Ammon's horn (tissue), 1 donor: ENCODE measurements around the gene SORBS2.
"Not testable (repeated sequence)": the region's sequence is repeated elsewhere in the genome, so short reads cannot be mapped to it uniquely, and the experiment has no call there.

Source experiments
- DNase-seq: peaks from one replicate; pipeline ENCODE4 v3.0.0-alpha.2; 2016; ENCODE audit warnings: low spot score

SORBS2 gene

GRCh38 chr4:185559915-185560281 lies 252.1 kb downstream of the SORBS2 start:
- no peak for DNase-seq

- not testable (repeated sequence) for DNase-seq
Observed at GRCh38 chr4:185559251-185559914, 252.6 kb downstream of the SORBS2 start.

GRCh38 chr4:185554365-185555126 lies 257.4 kb downstream of the SORBS2 start:
- DNase-seq: no peak

- DNase-seq: no peak
Observed at GRCh38 chr4:185552254-185552653, 259.7 kb downstream of the SORBS2 start.

GRCh38 chr4:185550933-185551332 lies 261.1 kb downstream of the SORBS2 start:
- DNase-seq: no peak

- no peak for DNase-seq
Observed at GRCh38 chr4:185549095-185549639, 262.8 kb downstream of the SORBS2 start.

GRCh38 chr4:185548587-185548986 lies 263.4 kb downstream of the SORBS2 start:
- DNase-seq: no peak

GRCh38 chr4:185546335-185546734 lies 265.7 kb downstream of the SORBS2 start:
- DNase-seq: no peak

- DNase-seq: no peak
Observed at GRCh38 chr4:185542626-185543315, 269.2 kb downstream of the SORBS2 start.

- DNase-seq: peak; percentile 46
Observed at GRCh38 chr4:185541251-185541727, 270.7 kb downstream of the SORBS2 start.

- no peak for DNase-seq
Observed at GRCh38 chr4:185540487-185541120, 271.4 kb downstream of the SORBS2 start.

GRCh38 chr4:185540040-185540439 lies 272.0 kb downstream of the SORBS2 start:
- no peak for DNase-seq

- no peak for DNase-seq
Observed at GRCh38 chr4:185538806-185539205, 273.2 kb downstream of the SORBS2 start.

GRCh38 chr4:185536411-185536709 lies 275.6 kb downstream of the SORBS2 start:
- DNase-seq: peak; percentile 60

GRCh38 chr4:185535612-185536410 lies 276.2 kb downstream of the SORBS2 start:
- no peak for DNase-seq
